Measurements from ENCODE around the gene BMP2K.

GRCh38 chr4:78936989-78937388, 160.8 kb downstream of the BMP2K start:
- no peak for TF ChIP-seq CTCF (IDR thresholded peaks at IDR 0.05; ENCODE audit: insufficient read depth, low read depth, low read length)
- no peak for TF ChIP-seq EZH2 (IDR thresholded peaks at IDR 0.05; ENCODE audit: insufficient read depth, low read length)
